Mesothelial cell of epicardium (in vitro differentiated cells): ENCODE data around the gene SH2D1A. TPM values are rescaled to one million over a fixed set of nuclear protein-coding genes. Genes with fewer than 3 reads are reported as not detected.

Experiments used
- DNase-seq, 2 experiments: peaks; one replicate each; pipeline ENCODE4 v3.0.0; 2021; ENCODE audit warnings: low spot score in 2 of 2; ENCODE audit not compliant: unreplicated experiment in 2 of 2
- H3K27ac Mint-ChIP-seq: 2 replicates; pipeline ENCODE4 v1.8.0; 2021; ENCODE audit warnings: mixed read lengths
- H3K27me3 Mint-ChIP-seq: 2 replicates; pipeline ENCODE4 v1.8.0; 2021; ENCODE audit warnings: low read depth, mixed read lengths
- H3K36me3 Mint-ChIP-seq: 2 replicates; pipeline ENCODE4 v1.8.0; 2021; ENCODE audit warnings: mixed read lengths
- H3K4me1 Mint-ChIP-seq: 2 replicates; pipeline ENCODE4 v1.8.0; 2021; ENCODE audit warnings: mixed read lengths
- H3K4me3 Mint-ChIP-seq: 2 replicates; pipeline ENCODE4 v1.8.0; 2021; ENCODE audit warnings: mild to moderate bottlenecking, moderate library complexity, mixed read lengths
- H3K9me3 Mint-ChIP-seq: 2 replicates; pipeline ENCODE4 v1.8.0; 2021; ENCODE audit warnings: mixed read lengths
- total RNA-seq: library from RNA; stranded (reverse); gene quantifications from 3 replicates; pipeline ENCODE4 v1.2.1, GENCODE V29; 2021
- TF ChIP-seq, protein P1 (sequence below): fragments of 200-600 bp; sonication (generic); IDR thresholded peaks from one replicate; pipeline ENCODE4 v1.5.0; 2021; ENCODE audit warnings: antibody characterized with exemption; ENCODE audit not compliant: unreplicated experiment

SH2D1A gene
- total RNA-seq, 1 donor from 2014 or later = not detected

DNA sequence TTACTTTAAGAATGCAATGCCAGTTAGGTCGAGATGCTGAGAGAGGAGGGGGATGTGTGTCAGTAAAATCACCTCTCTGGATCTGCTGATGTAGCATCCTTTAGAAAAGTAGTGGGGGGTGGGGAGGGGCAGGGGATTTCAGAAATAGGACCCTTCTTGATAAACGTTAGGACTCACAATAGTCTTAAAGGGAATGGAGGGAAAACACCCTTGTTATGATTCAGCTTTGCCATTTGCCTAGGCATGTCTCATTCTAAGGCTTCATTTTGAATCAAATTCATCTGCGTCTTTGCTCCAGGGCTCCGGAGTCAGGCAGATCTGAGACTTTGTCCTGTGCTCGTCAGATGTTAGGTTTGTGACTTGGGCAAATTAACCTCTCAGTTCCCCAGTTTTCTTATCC lies 879 bp downstream of the SH2D1A start:
- Mint-ChIP-seq H3K27ac (no peak overlapping the region), H3K27me3 (no peaks in the 10 kb centered on the region), H3K4me3 (no peak overlapping the region)

GRCh38 chrX:124348182-124348581 lies 1.8 kb downstream of the SH2D1A start:
- Mint-ChIP-seq H3K27me3 (no peaks in the 10 kb centered on the region), H3K36me3 (no peaks in the 10 kb centered on the region), H3K9me3 (no peaks in the 10 kb centered on the region), H3K27ac (no peak overlapping the region), H3K4me3 (no peak overlapping the region), H3K4me1 (peaks cover 3% of the 10 kb centered on the region)
- no peak for DNase-seq
- TF ChIP-seq, protein P1, sequence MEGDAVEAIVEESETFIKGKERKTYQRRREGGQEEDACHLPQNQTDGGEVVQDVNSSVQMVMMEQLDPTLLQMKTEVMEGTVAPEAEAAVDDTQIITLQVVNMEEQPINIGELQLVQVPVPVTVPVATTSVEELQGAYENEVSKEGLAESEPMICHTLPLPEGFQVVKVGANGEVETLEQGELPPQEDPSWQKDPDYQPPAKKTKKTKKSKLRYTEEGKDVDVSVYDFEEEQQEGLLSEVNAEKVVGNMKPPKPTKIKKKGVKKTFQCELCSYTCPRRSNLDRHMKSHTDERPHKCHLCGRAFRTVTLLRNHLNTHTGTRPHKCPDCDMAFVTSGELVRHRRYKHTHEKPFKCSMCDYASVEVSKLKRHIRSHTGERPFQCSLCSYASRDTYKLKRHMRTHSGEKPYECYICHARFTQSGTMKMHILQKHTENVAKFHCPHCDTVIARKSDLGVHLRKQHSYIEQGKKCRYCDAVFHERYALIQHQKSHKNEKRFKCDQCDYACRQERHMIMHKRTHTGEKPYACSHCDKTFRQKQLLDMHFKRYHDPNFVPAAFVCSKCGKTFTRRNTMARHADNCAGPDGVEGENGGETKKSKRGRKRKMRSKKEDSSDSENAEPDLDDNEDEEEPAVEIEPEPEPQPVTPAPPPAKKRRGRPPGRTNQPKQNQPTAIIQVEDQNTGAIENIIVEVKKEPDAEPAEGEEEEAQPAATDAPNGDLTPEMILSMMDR = no peak

More for the DNA sequence above, 879 bp downstream of the SH2D1A start:
- Mint-ChIP-seq H3K4me1 (peaks cover 3% of the 10 kb centered on the region), H3K9me3 (no peaks in the 10 kb centered on the region), H3K36me3 (no peaks in the 10 kb centered on the region)
- TF ChIP-seq, protein P1 = no peak
- no peak for DNase-seq

- DNase-seq = no peak
- TF ChIP-seq, protein P1 = no peak
- H3K36me3 Mint-ChIP-seq = no peaks in the 10 kb centered on the region
- H3K27ac Mint-ChIP-seq = no peak overlapping the region
- H3K4me1 Mint-ChIP-seq = peaks cover 3% of the 10 kb centered on the region
- no peaks in the 10 kb centered on the region for H3K27me3 Mint-ChIP-seq
- no peaks in the 10 kb centered on the region for H3K9me3 Mint-ChIP-seq
- no peak overlapping the region for H3K4me3 Mint-ChIP-seq
These were observed 2.6 kb downstream of the SH2D1A start for GRCh38 chrX:124348885-124349453.

- no peaks in the 10 kb centered on the region for H3K27me3 Mint-ChIP-seq
- no peak for DNase-seq
- no peaks in the 10 kb centered on the region for H3K4me1 Mint-ChIP-seq
- H3K4me3 Mint-ChIP-seq = no peak overlapping the region
- H3K36me3 Mint-ChIP-seq = no peaks in the 10 kb centered on the region
- no peak overlapping the region for H3K27ac Mint-ChIP-seq
- TF ChIP-seq, protein P1 = no peak
- H3K9me3 Mint-ChIP-seq = peaks cover 5% of the 10 kb centered on the region
These were observed 8.3 kb downstream of the SH2D1A start for GRCh38 chrX:124354648-124355047.

DNA sequence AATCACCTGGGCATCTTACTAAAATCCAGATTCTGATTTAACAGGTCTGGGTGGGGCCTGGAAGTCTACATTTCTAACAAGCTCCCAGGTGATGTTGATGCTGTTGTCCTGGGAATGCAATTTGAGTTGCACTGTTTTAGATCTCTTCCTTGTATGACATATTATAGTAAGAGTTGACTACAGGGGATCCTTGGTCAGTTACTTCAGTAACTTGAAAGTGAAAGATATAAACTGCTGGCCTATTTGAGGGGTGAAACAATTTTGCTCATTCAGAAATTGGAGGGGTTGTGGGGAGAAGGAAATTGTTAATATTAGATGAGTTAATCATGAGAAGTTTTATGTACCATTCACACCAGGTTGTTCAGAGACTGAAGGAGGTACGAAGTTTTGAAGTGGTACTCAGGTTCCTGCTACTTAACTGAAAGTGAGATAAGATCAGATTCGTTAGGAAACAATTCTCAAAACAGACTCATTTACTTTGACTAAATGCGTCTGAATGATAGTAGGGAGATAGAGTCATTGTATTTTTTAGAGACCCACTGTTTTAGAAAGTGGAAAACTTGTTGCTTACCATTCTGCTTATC lies 12.5 kb downstream of the SH2D1A start:
- TF ChIP-seq, protein P1 = no peak
- Mint-ChIP-seq H3K9me3 (peaks cover 5% of the 10 kb centered on the region), H3K4me3 (no peak overlapping the region)

More for the DNA sequence above, 12.5 kb downstream of the SH2D1A start:
- no peak for DNase-seq
- no peaks in the 10 kb centered on the region for H3K27me3 Mint-ChIP-seq
- H3K4me1 Mint-ChIP-seq = no peaks in the 10 kb centered on the region
- H3K27ac Mint-ChIP-seq = no peak overlapping the region
- H3K36me3 Mint-ChIP-seq = no peaks in the 10 kb centered on the region
